Activated CD4-positive, alpha-beta T cell treated with anti-CD3 and anti-CD28 coated beads, Interleukin-2, amount 50 U/mL, for 24 hours (primary cell): Measurements from ENCODE around the gene KCTD7.
A peak's percentile ranks its signal among the peaks of the same experiment; 100 is the strongest.
"Not testable (repeated sequence)": the region's sequence is repeated elsewhere in the genome, so short reads cannot be mapped to it uniquely, and the experiment has no call there.

ENCODE experiments used
- DNase-seq, 2 donors: peaks; one replicate each; pipeline ENCODE4 v3.0.0-alpha.2; 2020; ENCODE audit warnings: low read depth in 1 of 2, low spot score in 1 of 2

Gene KCTD7

GRCh38 chr7:66615699-66616098, 13.0 kb upstream of the KCTD7 start:
- DNase-seq: no peak

DNA sequence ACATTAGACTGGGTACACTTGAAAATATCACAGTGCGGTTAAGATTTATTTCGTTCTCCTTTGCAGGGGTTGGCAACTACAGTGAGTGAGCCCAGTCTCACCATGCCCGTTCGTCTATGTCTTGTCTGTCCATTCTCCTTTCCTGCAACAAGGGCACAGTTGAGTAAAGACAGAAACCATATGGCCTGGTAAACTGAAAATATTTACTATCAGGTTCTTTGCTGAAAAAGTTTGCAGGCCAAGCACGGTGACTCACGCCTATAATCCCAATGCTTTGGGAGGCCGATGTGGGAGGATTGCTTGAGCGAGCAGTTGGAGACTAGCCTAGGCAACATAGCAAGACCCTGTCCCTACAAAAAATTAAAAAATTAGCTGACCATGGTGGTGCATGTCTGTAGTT, 11.4 kb upstream of the KCTD7 start:
- DNase-seq: no peak

GRCh38 chr7:66619341-66619948, 9.2 kb upstream of the KCTD7 start:
- DNase-seq: not testable (repeated sequence)

DNA sequence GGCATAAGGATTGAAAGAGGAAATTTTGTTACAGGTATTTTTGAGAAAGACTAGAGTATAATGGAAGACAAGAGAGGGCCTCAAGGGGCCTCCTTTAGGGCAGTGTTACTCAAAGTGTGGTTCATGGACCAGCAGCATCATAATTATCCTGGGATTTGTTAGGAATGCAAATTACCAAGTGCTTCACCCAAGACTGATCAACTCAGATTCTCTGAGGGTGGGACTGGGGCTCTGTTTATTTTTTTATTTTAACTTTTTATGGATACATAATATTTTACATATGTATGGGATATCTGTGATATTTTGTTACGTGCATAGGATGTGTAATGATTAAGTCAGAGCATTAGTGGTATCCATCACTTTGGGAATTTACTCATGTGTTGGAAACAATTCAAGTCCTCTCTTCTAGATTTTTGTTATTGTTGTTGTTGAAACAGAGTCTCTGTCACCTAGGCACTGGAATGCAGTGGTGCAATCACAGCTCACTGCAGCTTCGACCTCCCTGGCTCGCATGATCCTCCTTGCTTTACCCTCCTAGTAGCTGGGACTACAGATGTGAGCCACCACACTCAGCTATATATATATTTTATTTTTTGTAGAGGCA, 2.2 kb upstream of the KCTD7 start:
- no peak for DNase-seq

GRCh38 chr7:66627151-66627681, 1.5 kb upstream of the KCTD7 start:
- DNase-seq: no peak

- no peak for DNase-seq
These were observed 760 bp upstream of the KCTD7 start for GRCh38 chr7:66627881-66628360.

- DNase-seq: no peak
These were observed 761 bp downstream of the KCTD7 start for GRCh38 chr7:66629222-66630062.

GRCh38 chr7:66630531-66630930, 1.9 kb downstream of the KCTD7 start:
- no peak for DNase-seq

- no peak for DNase-seq
These were observed 2.8 kb downstream of the KCTD7 start for GRCh38 chr7:66631471-66631870.

GRCh38 chr7:66634816-66635215, 6.1 kb downstream of the KCTD7 start:
- DNase-seq: no peak

DNA sequence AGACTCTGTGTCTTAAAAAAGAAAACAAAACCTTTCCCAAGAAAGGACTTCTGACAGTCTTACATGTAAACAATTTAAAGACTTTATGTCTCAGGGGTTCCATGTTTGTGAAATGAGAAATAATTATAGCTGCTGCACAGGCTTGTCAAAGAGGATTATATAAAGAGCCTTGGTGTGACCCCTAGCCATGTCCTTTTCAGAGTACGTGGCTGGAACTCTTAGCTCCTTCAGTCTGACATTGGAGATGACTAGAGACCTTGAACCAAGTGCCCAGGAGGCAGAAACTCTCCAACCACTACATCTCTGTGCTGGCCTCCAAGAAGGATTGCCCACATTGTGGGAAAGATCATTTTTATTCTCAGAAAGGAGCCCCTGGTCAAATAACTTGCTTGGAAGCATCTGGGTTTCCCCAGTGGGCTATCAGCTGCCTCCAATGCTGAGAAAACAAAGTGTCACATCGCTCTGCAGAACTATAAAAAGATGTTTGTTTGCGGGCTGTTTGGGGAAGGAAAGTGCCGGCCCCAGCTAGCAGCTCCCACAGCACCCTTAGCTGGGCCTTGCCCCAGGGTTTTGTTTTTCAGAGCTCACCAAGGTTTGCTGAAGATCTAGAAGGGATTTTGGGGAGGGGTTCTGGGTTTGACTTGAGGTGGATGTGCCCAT, 6.8 kb downstream of the KCTD7 start:
- DNase-seq: not testable (repeated sequence)

DNA sequence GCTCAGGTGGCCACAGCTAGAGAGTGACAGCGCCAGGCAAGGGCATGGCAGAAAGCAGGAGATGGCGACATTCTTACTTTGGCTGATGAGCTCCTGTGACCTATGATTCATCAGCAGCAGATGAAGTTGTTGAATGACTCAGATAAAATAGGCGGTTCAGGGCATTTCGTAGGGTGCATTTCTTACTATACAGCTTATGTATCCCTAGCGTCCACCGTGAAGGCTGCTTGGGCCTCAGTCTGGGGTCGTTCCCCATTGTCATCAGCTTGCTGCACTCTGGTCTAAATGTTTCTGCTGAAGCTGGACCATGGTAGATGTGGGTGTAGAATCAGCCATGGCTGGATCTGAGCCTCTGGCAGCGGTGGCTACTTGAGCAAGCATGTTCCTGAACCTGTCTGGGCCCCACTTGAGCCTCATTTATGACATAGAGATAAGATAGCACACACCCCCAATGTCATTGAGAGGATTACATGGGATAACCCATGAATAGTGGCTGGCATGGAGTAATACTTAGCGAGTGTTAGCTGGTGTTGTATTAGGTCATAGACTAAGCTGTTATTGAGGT, 7.4 kb downstream of the KCTD7 start:
- peak in 1 of 2 donors; percentile 27 for DNase-seq

- no peak for DNase-seq
These were observed 9.8 kb downstream of the KCTD7 start for GRCh38 chr7:66638309-66639099.

GRCh38 chr7:66639773-66640172, 11.1 kb downstream of the KCTD7 start:
- no peak for DNase-seq

GRCh38 chr7:66640802-66641525, 12.3 kb downstream of the KCTD7 start:
- DNase-seq: no peak

GRCh38 chr7:66641526-66641871, 12.8 kb downstream of the KCTD7 start:
- no peak for DNase-seq

DNA sequence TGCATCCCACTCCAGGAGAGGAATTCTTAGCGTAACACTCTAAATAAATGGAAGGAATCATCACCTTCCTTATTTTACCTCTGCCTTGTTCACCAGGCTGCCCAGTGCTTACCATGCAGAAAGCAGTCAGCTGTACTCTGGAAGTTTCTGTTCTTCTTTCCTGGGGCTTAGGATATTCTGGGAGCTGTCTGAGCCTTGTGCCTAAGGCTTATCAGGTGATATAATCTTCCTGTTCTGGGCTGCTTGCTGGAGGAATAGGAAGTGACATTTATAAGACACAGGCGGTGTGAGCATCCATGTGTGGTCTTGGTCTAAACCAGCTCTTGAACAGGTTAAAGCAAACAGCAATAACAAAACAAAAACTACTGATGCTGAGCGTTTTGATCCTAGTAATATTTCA, 13.5 kb downstream of the KCTD7 start:
- DNase-seq: no peak

GRCh38 chr7:66642932-66643331, 14.3 kb downstream of the KCTD7 start:
- no peak for DNase-seq

- DNase-seq: no peak
These were observed 14.7 kb downstream of the KCTD7 start for GRCh38 chr7:66643395-66643794.

GRCh38 chr7:66651026-66651425, 22.3 kb downstream of the KCTD7 start:
- DNase-seq: not testable (repeated sequence)
